SK-N-SH treated with all-trans-retinoic acid at 6 μM for 48 hours (cell line): Measurements from ENCODE around the gene MCRIP2.

Source experiments
- ARNTL ChIP-seq: fragments of 450-650 bp; formaldehyde crosslinking; IDR thresholded peaks from 2 replicates; pipeline ENCODE4 v1.5.0; 2020; ENCODE audit warnings: low read depth, mild to moderate bottlenecking, moderate library complexity, borderline replicate concordance
- BACH2 ChIP-seq: fragments of 250-450 bp; sonication (Bioruptor Pico); IDR thresholded peaks from 2 replicates; pipeline ENCODE4 v1.9.0; 2021; ENCODE audit warnings: mild to moderate bottlenecking, borderline replicate concordance
- ZFP30 ChIP-seq: fragments of 450-650 bp; formaldehyde crosslinking; IDR thresholded peaks from 2 replicates; pipeline ENCODE4 v1.5.0; 2022; ENCODE audit warnings: mild to moderate bottlenecking, moderate library complexity

GRCh38 chr16:679814-680624 lies 38.4 kb downstream of the MCRIP2 start, which contains the start of gene STUB1:
- TF ChIP-seq ARNTL (no peak), ZFP30 (CRISPR knock-in tag) (no peak), BACH2 (CRISPR knock-in tag) (no peak)
